ENCODE results near the gene ABCA1. TPM values are rescaled to one million over a fixed set of nuclear protein-coding genes. Genes with fewer than 3 reads are reported as not detected.

The ABCA1 gene
- total RNA-seq, 1 donor from 2014 or later = 48.2 TPM

- no peak for DNase-seq (ENCODE audit: low read depth)
These were observed 169.0 kb downstream of the ABCA1 start for GRCh38 chr9:104758974-104759373.

DNA sequence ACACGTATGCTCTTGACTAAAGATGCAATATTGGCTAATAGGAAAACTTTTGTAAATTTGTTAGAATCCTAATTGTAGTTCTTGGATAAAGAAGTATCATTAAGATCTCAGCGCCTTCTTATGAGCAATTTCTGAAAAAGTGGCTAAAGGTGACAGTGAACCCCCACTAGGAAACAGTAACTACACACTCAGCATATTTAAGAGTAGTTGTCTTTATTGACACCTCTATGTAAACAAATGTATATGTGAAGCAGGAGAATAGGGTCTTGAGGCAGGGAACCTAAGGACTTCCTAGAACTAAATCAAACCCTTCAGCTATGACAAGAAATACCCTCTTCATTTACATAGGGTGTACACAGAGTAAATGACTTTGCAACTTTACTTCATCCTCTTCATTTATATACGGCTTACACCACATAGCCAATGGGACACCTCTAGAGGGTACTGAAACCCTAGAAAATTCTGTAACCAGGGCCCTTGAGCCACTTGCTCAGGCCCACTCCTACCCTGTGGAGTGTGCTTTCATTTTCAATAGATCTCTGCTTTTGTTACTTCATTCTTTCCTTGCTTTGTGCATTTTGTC, 177.7 kb downstream of the ABCA1 start:
- DNase-seq (ENCODE audit: low read depth) = no peak

- peak; percentile 8 for DNase-seq (ENCODE audit: low read depth)
These were observed 179.5 kb downstream of the ABCA1 start for GRCh38 chr9:104748359-104749031.

DNA sequence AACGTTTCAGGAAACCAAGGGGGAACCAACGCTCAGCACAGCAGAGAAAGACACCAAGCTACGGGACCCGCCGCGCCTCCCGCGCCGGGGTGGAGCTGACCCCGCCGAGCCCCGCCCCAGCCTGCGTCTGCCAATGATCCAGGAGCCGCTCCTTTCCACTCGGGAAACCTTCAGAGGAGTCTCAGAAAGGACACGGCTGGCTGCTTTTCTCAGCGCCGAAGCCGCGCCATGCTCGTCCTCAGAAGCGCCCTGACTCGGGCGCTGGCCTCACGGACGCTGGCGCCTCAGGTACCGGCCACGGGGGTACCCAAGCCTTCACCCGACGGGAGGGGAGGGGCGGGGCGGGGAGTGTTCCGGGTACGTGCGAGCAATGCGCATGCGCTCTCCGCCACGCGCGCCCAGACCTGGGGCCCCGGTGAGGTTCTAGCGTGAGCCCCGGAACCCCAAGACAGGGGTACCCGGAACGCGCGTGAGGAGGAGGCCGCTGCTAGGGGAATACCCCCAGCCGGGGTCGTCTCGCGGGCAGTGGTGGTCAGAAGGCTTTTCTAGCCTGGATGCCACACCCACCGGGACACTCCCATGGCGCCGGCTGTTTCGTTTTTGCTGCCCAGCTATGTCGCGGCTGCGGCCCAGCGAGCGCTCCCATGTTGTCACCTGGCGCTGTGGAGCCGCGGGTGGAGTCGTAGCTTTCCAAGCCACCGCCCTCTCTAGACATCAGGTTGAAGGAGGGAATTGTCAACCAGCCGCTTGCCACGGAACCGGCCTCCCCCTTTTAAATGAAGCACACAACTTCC, 180.2 kb downstream of the ABCA1 start, which contains the start of gene NIPSNAP3A:
Gene NIPSNAP3A (plus strand): TSS at position 119 of the 794 bp plus-strand sequence. CDS start 110 bp downstream, at position 229.
- DNase-seq (ENCODE audit: low read depth) = peak; percentile 51

- no peak for DNase-seq (ENCODE audit: low read depth)
These were observed 180.8 kb downstream of the ABCA1 start for GRCh38 chr9:104747245-104747564.

DNA sequence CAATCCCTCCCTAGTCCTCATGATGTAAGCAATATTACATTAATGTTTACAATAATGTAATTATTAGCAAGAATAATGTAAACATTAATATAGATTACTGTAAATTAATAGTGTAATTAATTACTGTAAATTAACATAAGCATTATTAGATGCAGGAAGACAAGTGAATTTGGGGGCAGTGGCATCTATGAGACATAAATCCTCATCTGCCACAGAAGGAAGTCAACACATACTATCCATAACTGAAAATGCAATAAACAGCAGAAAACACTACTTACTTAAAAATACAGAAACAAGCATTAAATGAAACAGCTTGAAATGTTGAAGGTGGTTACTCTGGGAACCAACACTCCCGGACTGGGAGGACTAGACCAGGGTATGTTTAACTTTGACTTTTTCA, 181.2 kb downstream of the ABCA1 start:
- DNase-seq (ENCODE audit: low read depth) = no peak

- no peak for DNase-seq (ENCODE audit: low read depth)
These were observed 181.7 kb downstream of the ABCA1 start for GRCh38 chr9:104746285-104746684.

DNA sequence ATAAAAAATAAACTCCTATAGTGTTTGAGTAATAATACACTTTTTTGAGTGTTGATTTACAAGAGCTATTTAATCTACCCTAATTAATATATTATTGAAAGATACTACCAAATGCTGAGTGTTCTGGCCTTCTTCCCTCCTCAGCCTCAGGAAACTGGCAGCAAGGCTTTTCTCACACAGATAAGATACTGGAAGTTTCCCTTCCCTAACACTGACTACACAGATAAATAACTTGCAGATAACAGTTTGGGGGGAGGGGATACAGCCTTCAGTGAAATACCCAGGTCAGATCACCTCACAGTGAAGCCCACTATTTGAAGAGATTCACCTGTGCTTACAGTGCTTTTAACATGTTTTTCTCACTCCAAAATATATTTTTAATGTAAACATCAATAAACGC, 182.1 kb downstream of the ABCA1 start:
- DNase-seq (ENCODE audit: low read depth) = no peak

DNA sequence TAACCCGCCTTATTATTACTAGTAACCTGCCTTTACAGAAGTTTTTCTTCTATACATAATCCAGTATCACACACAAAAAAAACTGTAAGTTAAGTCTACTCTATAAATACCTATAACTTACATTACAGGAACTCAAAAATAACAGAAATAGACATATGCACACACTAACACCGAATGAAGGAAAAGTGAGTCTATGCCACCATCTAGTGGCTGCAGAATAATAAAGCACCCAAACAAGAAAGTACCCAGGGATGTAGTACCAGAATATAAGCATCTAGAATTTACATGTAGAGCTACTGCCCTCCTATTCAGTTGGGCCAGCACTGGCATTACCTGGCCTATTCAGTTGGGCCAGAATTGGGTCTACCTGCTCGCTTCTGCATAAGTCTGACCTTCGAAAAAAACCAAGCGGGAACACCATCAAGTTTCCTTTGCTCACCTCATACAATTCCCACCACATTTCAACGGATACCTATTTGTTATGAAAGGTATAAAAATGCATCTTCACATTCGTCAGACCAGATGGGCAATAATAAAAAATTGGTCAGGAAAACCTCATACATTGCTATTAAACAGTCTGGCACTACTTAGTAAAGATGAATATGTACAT, 184.5 kb downstream of the ABCA1 start:
- peak; percentile 69 for DNase-seq (ENCODE audit: low read depth)

DNA sequence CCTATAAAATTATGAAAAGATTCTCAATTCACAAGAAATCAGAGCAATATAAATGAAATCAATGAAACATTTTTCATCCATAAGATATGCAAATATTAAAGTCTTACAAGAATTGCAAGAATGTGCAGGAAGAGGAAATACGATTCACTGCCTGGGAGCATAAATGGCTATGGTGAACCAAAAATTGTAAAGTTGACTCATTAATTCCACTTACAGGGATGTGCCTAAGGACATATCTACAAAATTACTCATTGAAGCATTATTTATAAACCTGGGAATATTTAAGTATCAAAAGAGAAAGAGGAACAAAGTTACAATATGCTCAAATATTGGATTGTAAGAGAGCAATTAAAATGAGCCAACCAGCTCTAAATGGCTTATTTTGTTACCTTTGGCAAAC, 187.3 kb downstream of the ABCA1 start:
- peak; percentile 49 for DNase-seq (ENCODE audit: low read depth)

- DNase-seq (ENCODE audit: low read depth) = no peak
These were observed 189.5 kb downstream of the ABCA1 start for GRCh38 chr9:104738452-104738851.

Other genes with a start within 250 kb of the ABCA1 start
- gene OR13D1, start 233.6 kb downstream of the ABCA1 start, total RNA-seq = not detected in 2 replicates
- gene NIPSNAP3A, start 180.5 kb downstream of the ABCA1 start, total RNA-seq = 48.7 and 69.3 TPM in 2 replicates
- 0.35 and 1.3 TPM in 2 replicates for gene NIPSNAP3B, start 164.0 kb downstream of the ABCA1 start, total RNA-seq